GM03348 (cell line): ENCODE measurements around the gene JUP.

Experiments used
- DNase-seq: peaks from one replicate; pipeline ENCODE4 v3.0.0; 2012; ENCODE audit warnings: low spot score

Gene JUP

DNA sequence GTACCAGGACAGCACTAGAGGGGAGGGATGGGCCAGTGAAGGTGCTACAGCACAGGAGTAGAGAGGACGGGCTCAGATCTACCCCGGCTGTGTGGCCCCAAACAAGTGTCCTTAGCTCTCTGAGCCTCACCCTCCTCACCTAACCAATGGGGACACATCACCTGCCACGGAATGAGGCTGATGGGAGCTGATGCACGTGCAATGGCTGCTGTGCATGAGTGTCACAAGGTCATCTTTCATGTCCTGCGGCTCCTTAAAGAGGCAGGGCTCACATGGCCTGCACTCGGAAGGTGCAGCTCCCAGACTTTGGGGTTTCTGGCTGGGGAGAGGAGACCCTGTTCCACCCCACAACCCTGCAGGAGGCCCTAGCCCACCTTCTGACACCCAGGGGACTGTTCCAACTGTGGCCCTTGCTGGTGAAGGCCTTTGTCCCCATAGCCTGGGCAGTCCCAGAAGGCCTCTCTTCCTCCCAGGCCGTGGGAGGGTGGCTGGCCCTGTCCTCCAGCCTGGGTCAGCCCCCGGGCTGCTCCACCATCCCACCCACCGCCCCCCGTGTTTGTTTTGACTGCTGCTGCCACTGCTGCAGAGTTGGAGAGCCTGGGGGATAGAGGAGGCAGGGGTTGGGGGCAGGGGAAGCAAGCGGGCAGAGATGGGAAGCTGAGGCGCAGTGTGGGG, 62.6 kb downstream of the JUP start:
- DNase-seq, result no peak

DNA sequence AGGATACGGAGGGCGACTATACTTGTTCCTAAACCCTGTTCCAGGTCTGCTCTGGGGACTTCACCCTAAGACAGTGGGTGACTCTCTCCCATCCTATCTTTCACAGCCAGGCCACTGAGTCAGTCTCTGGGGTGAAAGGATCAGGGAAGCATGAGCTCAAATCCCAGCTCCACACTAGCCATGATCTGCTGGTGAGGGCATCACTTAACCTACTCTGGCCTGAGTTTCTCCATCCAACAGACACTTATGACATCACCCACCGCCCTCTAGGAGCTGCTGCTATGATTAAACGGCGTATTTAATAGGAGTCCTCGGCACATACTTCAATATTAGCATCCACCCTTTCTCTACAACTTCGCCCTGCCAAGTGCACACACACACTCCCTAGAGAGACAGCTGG, 64.3 kb downstream of the JUP start:
- DNase-seq, result no peak

DNA sequence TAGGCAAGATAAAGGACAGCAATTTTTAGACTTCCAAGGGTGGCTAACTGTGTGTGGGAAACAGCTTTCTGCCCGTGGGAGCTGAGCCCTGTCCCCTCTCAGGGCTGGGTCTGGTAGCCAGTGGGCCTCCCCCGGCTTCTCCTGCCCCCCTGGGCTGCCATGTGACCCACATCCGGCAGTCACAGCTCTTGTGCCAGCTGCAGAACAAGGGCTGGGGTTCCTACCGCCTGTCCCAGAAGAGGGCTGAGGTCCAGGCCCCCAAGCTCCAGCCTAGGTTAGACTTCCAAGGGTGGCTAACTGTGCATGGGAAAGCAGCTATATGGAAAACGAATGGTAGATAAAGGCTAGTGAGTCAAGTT, 68.2 kb downstream of the JUP start:
- no peak for DNase-seq

DNA sequence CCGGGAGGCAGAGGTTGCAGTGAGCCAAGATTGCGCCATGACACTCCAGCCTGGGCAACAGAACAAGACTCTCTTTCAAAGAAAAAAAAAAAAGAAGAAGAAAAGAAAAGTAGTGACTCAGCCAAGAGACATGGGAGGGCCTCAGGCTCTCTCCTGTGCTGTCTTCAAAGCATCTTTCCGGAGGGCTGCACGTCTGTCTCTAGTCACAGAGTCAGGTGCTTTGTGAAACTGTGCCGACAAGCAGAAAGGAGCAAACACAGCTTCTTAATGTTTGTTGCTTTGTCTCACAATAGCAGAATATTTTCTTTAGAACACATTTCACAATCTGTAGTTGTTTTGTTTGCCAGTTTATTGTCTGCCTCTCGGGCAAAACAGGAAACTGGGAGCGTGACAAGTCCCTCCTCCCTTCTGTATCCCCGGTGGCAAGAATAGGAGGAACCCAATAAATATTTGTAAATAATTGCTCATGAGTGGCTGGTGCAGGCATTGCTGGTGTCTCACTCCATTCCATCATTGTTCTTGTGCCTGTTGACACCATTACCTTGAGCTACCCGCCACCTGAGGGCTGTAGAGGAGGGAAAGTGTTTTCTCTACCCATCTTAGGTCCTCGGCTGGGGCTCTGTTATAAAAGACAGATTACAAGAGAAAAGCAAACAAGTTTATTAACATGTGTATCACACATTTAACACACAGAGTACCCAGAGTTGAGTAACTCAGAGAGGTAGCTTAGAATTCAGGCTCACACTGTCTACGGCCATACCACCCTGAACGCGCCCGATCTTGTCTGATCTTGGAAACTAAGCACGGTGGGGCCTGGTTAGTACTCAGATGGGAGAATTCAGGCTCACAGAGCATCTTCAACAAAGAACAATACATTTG, 68.9 kb downstream of the JUP start:
- DNase-seq, result peak; percentile 56

DNA sequence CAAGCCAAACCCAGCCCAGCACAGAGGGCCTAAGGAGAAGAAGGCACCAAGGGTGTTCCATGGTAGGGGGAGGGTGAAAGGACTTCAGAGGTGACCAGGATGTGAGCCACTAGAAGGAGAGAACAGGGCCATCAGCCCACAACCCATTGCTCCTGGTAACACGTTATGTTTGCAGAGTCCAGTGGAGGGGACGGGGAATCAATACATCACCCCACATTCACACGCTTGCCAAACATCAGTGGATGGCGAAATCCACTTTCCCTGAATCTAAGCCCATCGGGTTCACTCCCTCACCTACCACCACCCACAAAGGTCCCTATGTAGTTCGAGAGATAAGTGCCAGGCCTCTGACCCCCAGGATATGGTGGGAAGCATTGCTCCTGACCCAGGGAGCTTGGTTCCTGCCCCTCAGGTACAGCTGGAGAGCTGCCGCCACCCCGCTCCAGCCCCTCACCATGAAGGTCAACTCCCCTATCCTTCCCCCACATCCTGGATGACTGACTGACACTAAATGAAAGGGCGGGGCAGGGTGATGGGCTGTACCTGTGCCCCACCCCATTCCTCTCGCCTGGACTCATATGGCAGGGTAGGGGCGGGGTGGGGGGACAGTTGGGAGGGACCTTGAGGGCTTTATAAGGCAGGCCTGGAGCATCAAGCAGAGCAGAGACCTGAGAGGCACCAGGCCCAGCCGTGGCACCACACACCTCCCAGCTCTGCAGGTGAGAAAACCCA, 74.7 kb downstream of the JUP start, which contains the start of gene GAST:
GAST (plus strand) TSS at position 663 of the 732 bp plus-strand sequence. CDS start 3,106 bp downstream, outside the sequence.
- DNase-seq, result no peak

DNA sequence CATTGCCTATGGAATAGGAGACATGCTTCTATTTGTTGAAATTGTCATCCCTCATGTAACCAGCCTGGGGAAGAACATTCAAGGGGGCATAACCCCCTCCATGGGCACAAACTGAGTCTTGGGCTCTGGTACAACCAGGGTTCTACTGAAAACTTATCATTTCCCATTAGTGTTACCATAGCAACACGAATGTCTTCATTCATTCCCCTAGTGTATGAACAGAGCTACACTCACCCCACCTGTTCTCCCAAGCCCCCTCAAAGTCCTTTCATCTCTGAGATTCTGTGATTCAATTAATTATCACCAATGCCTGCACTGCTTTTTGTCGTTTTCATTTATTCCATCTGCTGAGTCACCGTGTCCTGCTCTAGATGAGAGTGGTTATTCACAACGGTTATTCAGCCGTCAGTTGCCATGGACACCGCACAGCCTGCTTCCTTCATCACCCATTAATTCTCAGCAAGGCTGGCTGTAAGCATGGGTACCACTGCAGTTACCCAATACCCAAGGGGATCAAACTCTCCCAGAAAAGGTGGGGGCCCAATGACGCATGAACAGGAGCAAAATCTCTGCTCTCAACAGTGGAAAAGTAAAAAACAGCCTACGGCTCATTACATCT, 75.9 kb downstream of the JUP start:
- no peak for DNase-seq

DNA sequence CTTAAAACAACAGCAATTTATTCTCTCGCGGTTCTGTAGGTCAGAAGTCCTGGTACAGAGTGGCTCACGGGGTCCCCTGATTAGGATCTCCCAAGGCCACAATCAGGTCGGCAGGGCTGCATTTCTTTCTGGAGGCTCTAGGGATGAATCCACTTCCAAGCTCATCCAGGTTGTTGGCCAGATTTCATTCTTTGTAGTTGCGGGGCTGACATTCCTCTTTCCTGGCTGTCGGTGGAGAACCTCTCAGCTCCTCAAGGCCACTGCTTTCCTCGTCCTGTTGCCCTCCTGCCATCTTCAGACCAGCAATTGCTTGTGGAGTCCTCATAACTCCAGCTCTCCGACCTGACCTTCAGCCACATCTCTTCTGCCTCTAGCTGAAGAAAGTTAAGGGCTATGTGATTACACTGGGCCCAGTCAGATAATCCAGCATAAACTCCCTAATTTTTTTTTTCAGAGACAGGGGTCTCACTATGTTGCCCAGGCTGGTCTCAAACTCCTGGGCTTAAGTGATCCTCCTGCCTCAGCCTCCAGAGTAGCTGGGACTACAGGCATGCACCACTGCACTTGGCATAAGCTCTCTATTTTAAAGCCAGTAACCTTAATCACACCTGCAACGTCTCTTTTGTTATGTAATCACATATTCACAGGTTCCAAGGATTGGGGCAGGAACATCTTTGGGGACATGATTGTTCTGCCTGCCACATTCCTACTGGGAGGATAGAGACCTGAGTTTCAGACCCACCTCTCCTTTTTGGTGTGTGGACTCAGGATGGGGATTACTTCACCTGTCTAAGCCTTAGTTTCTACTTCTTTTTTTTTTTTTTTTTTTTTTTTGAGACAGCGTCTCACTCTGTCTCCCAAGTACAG, 78.5 kb downstream of the JUP start:
- DNase-seq, result no peak

DNA sequence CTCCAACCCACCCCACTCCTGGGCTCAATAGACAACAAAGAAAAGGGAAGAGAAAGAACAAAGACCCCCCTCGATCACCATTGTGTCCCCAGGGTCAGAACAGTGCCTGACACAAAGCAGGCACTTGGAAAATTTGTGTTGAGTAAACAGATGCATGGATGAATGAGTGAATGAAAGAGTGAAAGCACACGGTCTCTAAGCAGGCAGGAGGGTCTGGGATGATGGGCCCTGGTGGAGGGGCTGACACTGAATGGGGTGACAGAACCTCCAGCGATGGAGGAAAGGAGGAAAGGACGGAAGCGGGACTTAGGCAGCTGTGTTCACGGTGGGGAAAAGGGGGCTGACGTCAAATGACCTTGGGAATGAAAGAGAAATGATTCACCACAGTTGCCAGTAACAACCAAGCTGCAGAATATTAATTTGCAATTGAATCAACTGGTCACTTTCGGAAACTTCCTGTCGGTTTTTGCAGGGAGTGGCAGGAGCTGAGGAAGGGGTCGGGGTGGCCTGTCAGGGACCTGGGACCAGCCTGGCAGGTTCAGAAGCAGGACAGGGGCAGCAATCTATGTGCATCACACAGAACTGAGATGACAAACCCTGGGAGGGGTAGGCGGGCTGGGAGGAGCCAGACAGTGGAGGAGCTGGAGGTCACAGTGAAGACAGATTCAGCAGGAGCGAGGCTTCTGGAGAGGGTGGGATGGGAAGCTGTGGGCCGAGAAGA, 81.1 kb downstream of the JUP start:
- DNase-seq, result no peak
